HL-60 (cell line): ENCODE measurements around the gene MAF.

Experiments used
- DNase-seq, 2 experiments: peaks; one replicate each; pipeline ENCODE4 v3.0.0-alpha.2; 2010 to 2020; ENCODE audit warnings: low read depth in 1 of 2, low spot score in 1 of 2
- H3K27ac ChIP-seq: fragments of 250-450 bp; sonication (Bioruptor Pico); replicated peaks from 2 replicates; pipeline ENCODE4 v1.5.1; 2020; ENCODE audit warnings: mild to moderate bottlenecking, moderate library complexity
- H3K27me3 ChIP-seq: fragments of 250-450 bp; sonication (Bioruptor Pico); 2 replicates; pipeline ENCODE4 v1.5.1; 2021; ENCODE audit warnings: mild to moderate bottlenecking, moderate library complexity; ENCODE audit not compliant: insufficient read depth, poor library complexity, severe bottlenecking
- H3K4me3 ChIP-seq: replicated peaks from 2 replicates; pipeline ENCODE4 v1.5.1; 2011; ENCODE audit warnings: mild to moderate bottlenecking, control low read depth, low read length; ENCODE audit not compliant: insufficient read depth
- CTCF ChIP-seq: IDR thresholded peaks from one replicate; pipeline ENCODE4 v1.5.1; 2011; ENCODE audit warnings: low read length, control low read depth, inconsistent platforms; ENCODE audit not compliant: insufficient read depth
- GABPA ChIP-seq: IDR thresholded peaks from 2 replicates; pipeline ENCODE4 v1.6.1; 2012; ENCODE audit warnings: low read depth
- POLR2AphosphoS5 ChIP-seq: IDR thresholded peaks from 2 replicates; pipeline ENCODE4 v1.6.1; 2012; ENCODE audit warnings: low read depth
- REST ChIP-seq: IDR thresholded peaks from 2 replicates; pipeline ENCODE4 v1.6.1; 2012; ENCODE audit warnings: low read depth; ENCODE audit not compliant: insufficient replicate concordance
- SPI1 ChIP-seq: IDR thresholded peaks from 2 replicates; pipeline ENCODE4 v1.6.1; 2012; ENCODE audit warnings: low read depth, mild to moderate bottlenecking, borderline replicate concordance
- long read RNA-seq: library from polyadenylated mRNA; unstranded; transcript quantifications from one replicate; pipeline ENCODE4 v2.0.0, GENCODE V29; 2020

Gene MAF
- long read RNA-seq = 0 reads

DNA sequence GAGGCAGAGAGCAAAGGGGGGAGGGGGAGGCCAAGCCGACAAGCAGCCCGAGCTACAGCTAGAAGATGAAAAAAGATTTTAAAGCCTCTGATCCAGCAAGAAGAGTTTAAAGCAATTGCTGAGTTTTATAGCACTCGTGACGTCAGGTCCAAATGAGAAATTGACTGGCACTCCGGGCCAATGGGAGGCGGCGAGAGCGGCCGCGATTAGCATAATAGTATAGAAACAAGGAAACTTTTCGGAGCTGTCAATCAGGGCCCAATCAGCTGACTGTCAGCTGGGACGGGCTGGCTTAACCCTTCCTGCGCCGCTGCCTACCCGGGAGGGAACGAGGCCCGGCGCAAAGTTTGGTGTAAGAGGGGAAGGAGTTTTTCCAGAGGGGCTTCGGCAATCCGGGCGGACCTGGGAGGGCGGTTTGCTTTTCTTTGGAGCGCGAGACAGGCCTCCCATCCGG lies at the start of gene MAF:
Gene MAF (minus strand): TSS at position 100 of the 454 bp plus-strand sequence. CDS start 835 bp downstream, outside the sequence.
- peaks cover 40% of the 10 kb centered on the region for H3K27me3 ChIP-seq
- H3K27ac ChIP-seq = no peak within 1 kb of the TSS
- no peak for DNase-seq
- peak within 1 kb of the TSS; percentile 25; the same call in 1 of the 2 replicates for H3K4me3 ChIP-seq
- no peak for TF ChIP-seq POLR2AphosphoS5
- no peak for TF ChIP-seq GABPA
- no peak for TF ChIP-seq CTCF
- no peak for TF ChIP-seq REST
- no peak for TF ChIP-seq SPI1

- Histone ChIP-seq H3K27ac (no peak overlapping the region), H3K27me3 (no peaks in the 10 kb centered on the region), H3K4me3 (no peak overlapping the region)
- DNase-seq = no peak
- TF ChIP-seq REST (no peak), SPI1 (no peak), GABPA (no peak), POLR2AphosphoS5 (no peak), CTCF (no peak)
Measured at GRCh38 chr16:79648826-79649225, 48.3 kb upstream of the MAF start.

DNA sequence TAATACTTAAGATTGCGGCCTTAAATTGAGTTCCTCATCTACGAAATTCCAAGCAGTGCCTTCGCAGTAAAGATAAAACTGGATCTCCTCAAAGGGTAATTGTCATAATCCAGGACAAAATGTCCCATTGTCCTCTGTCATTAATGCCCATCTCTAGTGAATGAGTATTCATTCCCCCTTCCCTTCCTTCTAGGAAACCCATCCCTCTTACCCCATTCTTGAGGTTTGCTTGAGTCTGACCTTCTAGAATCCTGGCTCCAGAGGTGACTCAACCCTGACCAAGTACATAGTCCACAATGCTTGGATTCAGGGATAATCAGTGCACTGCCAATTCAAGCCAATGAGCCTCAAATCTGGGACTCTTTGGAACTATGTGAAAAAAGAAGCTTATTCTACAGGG lies 47.0 kb upstream of the MAF start:
- no peak overlapping the region for H3K4me3 ChIP-seq
- H3K27me3 ChIP-seq = no peaks in the 10 kb centered on the region
- no peak for TF ChIP-seq POLR2AphosphoS5
- TF ChIP-seq GABPA = no peak
- no peak for TF ChIP-seq CTCF
- no peak for TF ChIP-seq REST
- TF ChIP-seq SPI1 = no peak
- H3K27ac ChIP-seq = no peak overlapping the region
- DNase-seq = no peak
